GM23338 (cell line): ENCODE results near the gene SCNN1B. TPM values are rescaled to one million over a fixed set of nuclear protein-coding genes. Genes with fewer than 3 reads are reported as not detected.
A peak's percentile ranks its signal among the peaks of the same experiment; 100 is the strongest.

Experiments
- ATAC-seq: fragments of 200-7000 bp; cut with Tn5 transposase; 3 replicates; pipeline ENCODE4 v1.9.1; 2020
- DNase-seq: peaks from one replicate; pipeline ENCODE4 v3.0.0-alpha.2; 2015; ENCODE audit warnings: low spot score
- H2AFZ ChIP-seq: fragments of 200-600 bp; sonication (generic); 2 replicates; pipeline ENCODE4 v1.8.0; 2016; ENCODE audit warnings: antibody characterized with exemption, mild to moderate bottlenecking, moderate library complexity
- H3F3A ChIP-seq: fragments of 200-600 bp; sonication (generic); replicated peaks from 2 replicates; pipeline ENCODE4 v1.8.0; 2017; ENCODE audit warnings: antibody characterized with exemption, mixed run types, low read depth
- H3K27ac ChIP-seq: fragments of 200-600 bp; sonication (generic); 2 replicates; pipeline ENCODE4 v1.6.1; 2016; ENCODE audit warnings: low read depth
- H3K27me3 ChIP-seq: fragments of 200-600 bp; sonication (generic); 2 replicates; pipeline ENCODE4 v1.8.0; 2016; ENCODE audit warnings: mild to moderate bottlenecking, mixed run types, moderate library complexity; ENCODE audit not compliant: insufficient read depth
- H3K36me3 ChIP-seq: fragments of 200-600 bp; sonication (generic); 2 replicates; pipeline ENCODE4 v1.8.0; 2016; ENCODE audit warnings: mild to moderate bottlenecking; ENCODE audit not compliant: insufficient read depth
- H3K4me1 ChIP-seq: fragments of 200-600 bp; sonication (generic); 2 replicates; pipeline ENCODE4 v1.8.0; 2016; ENCODE audit warnings: mild to moderate bottlenecking, moderate library complexity; ENCODE audit not compliant: insufficient read depth
- H3K4me2 ChIP-seq: fragments of 200-600 bp; sonication (generic); 2 replicates; pipeline ENCODE4 v1.7.1; 2017; ENCODE audit warnings: mixed run types
- H3K4me3 ChIP-seq: fragments of 200-600 bp; sonication (generic); 2 replicates; pipeline ENCODE4 v1.6.1; 2016; ENCODE audit warnings: mixed run types
- H3K79me2 ChIP-seq: fragments of 200-600 bp; sonication (generic); replicated peaks from 2 replicates; pipeline ENCODE4 v1.8.0; 2017; ENCODE audit warnings: mild to moderate bottlenecking; ENCODE audit not compliant: insufficient read depth
- H3K9me2 ChIP-seq: fragments of 200-600 bp; sonication (generic); 2 replicates; pipeline ENCODE4 v1.8.0; 2017; ENCODE audit not compliant: insufficient read depth
- H4K20me1 ChIP-seq: fragments of 200-600 bp; sonication (generic); replicated peaks from 2 replicates; pipeline ENCODE4 v1.8.0; 2017; ENCODE audit warnings: mild to moderate bottlenecking; ENCODE audit not compliant: insufficient read depth
- H3K27ac Mint-ChIP-seq: 2 replicates; pipeline ENCODE4 v1.8.0; 2020; ENCODE audit warnings: inconsistent platforms, mild to moderate bottlenecking, moderate library complexity, mixed read lengths
- H3K27me3 Mint-ChIP-seq: 3 replicates; pipeline ENCODE4 v1.8.0; 2022; ENCODE audit warnings: low read depth, mild to moderate bottlenecking, moderate library complexity, mixed read lengths, inconsistent platforms; ENCODE audit not compliant: insufficient read depth, poor library complexity
- H3K36me3 Mint-ChIP-seq: 3 replicates; pipeline ENCODE4 v1.8.0; 2021; ENCODE audit warnings: low read depth, mild to moderate bottlenecking, inconsistent platforms, moderate library complexity, mixed read lengths
- H3K4me1 Mint-ChIP-seq: 3 replicates; pipeline ENCODE4 v1.8.0; 2020; ENCODE audit warnings: mild to moderate bottlenecking, inconsistent platforms, mixed read lengths
- H3K4me3 Mint-ChIP-seq: 3 replicates; pipeline ENCODE4 v1.8.0; 2021; ENCODE audit warnings: moderate library complexity, mild to moderate bottlenecking, inconsistent platforms, mixed read lengths
- H3K9me3 Mint-ChIP-seq: 3 replicates; pipeline ENCODE4 v1.8.0; 2020; ENCODE audit warnings: moderate library complexity, mild to moderate bottlenecking, inconsistent platforms, mixed read lengths
- CREB1 ChIP-seq: fragments of 250-450 bp; sonication (Bioruptor Pico); IDR thresholded peaks from 2 replicates; pipeline ENCODE4 v1.5.0; 2020; ENCODE audit warnings: low read depth, mild to moderate bottlenecking, moderate library complexity
- CTCF ChIP-seq, 2 experiments: fragments of 200-600 bp in 1 of 2; sonication (generic) in 1 of 2; conservative IDR thresholded peaks; 2 replicates each; pipeline versions ENCODE4 v1.5.1 to v1.6.1; 2016 to 2017; ENCODE audit warnings: antibody characterized with exemption in 2 of 2, low read depth in 2 of 2, mild to moderate bottlenecking in 2 of 2, moderate library complexity in 1 of 2
- ETS1 ChIP-seq: IDR thresholded peaks from 2 replicates; pipeline ENCODE4 v1.6.1; 2016; ENCODE audit warnings: antibody characterized with exemption
- EZH2 ChIP-seq: fragments of 200-600 bp; sonication (generic); IDR thresholded peaks from one replicate; pipeline ENCODE4 v1.8.0; 2017; ENCODE audit warnings: antibody characterized with exemption, mild to moderate bottlenecking, low read depth; ENCODE audit not compliant: unreplicated experiment
- JUNB ChIP-seq: IDR thresholded peaks from one replicate; pipeline ENCODE4 v1.6.1; 2016; ENCODE audit warnings: antibody characterized with exemption; ENCODE audit not compliant: unreplicated experiment
- NANOG ChIP-seq: IDR thresholded peaks from 2 replicates; pipeline ENCODE4 v1.6.1; 2016; ENCODE audit warnings: antibody characterized with exemption, borderline replicate concordance
- POLR2AphosphoS5 ChIP-seq: IDR thresholded peaks from 2 replicates; pipeline ENCODE4 v1.6.1; 2016; ENCODE audit warnings: antibody characterized with exemption, low read depth
- STAT1 ChIP-seq: IDR thresholded peaks from one replicate; pipeline ENCODE4 v1.6.1; 2016; ENCODE audit warnings: antibody characterized with exemption; ENCODE audit not compliant: unreplicated experiment
- ZNF331 ChIP-seq: fragments of 250-450 bp; sonication (Bioruptor Pico); IDR thresholded peaks from 2 replicates; pipeline ENCODE4 v1.5.0; 2020; ENCODE audit warnings: low read depth, mild to moderate bottlenecking, moderate library complexity
- polyA plus RNA-seq: library from polyadenylated mRNA; unstranded; fragments of >200 nt; fragmentation: Nextera tagmentation; extraction: Ambion mirVana; gene quantifications from 2 replicates; pipeline ENCODE4 v1.2.1, GENCODE V29; 2016
- total RNA-seq: library from RNA; depleted of rRNA; stranded (reverse); fragments of >200 nt; shearing (Covaris generic); gene quantifications from 2 replicates; pipeline ENCODE4 v1.2.3, GENCODE V29; 2014
- TF ChIP-seq, protein P1 (sequence below): IDR thresholded peaks from one replicate; pipeline ENCODE4 v1.6.1; 2018; ENCODE audit warnings: antibody characterized with exemption; ENCODE audit not compliant: unreplicated experiment

Gene SCNN1B
- total and polyA plus RNA-seq, 2 experiments from 2014 or later, result 0.78 to 1.1 TPM

- H3K27ac Mint-ChIP-seq, result no peak overlapping the region
- Histone ChIP-seq H3K4me1 (peaks cover 12% of the 10 kb centered on the region; the same call in 1 of the 2 replicates), H3K9me2 (no peaks in the 10 kb centered on the region), H3F3A (no peaks in the 10 kb centered on the region), H3K4me3 (no peak overlapping the region), H3K36me3 (no peaks in the 10 kb centered on the region), H3K27ac (no peak overlapping the region), H4K20me1 (no peaks in the 10 kb centered on the region), H3K27me3 (no peaks in the 10 kb centered on the region), H3K4me2 (no peak overlapping the region), H3K79me2 (no peaks in the 10 kb centered on the region), H2AFZ (no peak overlapping the region)
- no peak overlapping the region for H3K4me3 Mint-ChIP-seq
- DNase-seq, result no peak
- peaks cover 11% of the 10 kb centered on the region for H3K27me3 Mint-ChIP-seq
- H3K4me1 Mint-ChIP-seq, result peaks cover 9% of the 10 kb centered on the region
- H3K9me3 Mint-ChIP-seq, result no peaks in the 10 kb centered on the region
- H3K36me3 Mint-ChIP-seq, result no peaks in the 10 kb centered on the region; the same call in 2 of the 3 replicates
- no peak for TF ChIP-seq NANOG
- TF ChIP-seq ZNF331, result no peak
- TF ChIP-seq, protein P1, sequence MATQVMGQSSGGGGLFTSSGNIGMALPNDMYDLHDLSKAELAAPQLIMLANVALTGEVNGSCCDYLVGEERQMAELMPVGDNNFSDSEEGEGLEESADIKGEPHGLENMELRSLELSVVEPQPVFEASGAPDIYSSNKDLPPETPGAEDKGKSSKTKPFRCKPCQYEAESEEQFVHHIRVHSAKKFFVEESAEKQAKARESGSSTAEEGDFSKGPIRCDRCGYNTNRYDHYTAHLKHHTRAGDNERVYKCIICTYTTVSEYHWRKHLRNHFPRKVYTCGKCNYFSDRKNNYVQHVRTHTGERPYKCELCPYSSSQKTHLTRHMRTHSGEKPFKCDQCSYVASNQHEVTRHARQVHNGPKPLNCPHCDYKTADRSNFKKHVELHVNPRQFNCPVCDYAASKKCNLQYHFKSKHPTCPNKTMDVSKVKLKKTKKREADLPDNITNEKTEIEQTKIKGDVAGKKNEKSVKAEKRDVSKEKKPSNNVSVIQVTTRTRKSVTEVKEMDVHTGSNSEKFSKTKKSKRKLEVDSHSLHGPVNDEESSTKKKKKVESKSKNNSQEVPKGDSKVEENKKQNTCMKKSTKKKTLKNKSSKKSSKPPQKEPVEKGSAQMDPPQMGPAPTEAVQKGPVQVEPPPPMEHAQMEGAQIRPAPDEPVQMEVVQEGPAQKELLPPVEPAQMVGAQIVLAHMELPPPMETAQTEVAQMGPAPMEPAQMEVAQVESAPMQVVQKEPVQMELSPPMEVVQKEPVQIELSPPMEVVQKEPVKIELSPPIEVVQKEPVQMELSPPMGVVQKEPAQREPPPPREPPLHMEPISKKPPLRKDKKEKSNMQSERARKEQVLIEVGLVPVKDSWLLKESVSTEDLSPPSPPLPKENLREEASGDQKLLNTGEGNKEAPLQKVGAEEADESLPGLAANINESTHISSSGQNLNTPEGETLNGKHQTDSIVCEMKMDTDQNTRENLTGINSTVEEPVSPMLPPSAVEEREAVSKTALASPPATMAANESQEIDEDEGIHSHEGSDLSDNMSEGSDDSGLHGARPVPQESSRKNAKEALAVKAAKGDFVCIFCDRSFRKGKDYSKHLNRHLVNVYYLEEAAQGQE, result no peak
- no peak for TF ChIP-seq POLR2AphosphoS5
- TF ChIP-seq EZH2, result no peak
- no peak for TF ChIP-seq ETS1
- no peak for TF ChIP-seq CREB1
- no peak for TF ChIP-seq JUNB
- ATAC-seq, result no peak
These were observed 67.3 kb downstream of the SCNN1B start for GRCh38 chr16:23369416-23369815.

- Mint-ChIP-seq H3K27ac (no peak overlapping the region), H3K9me3 (no peaks in the 10 kb centered on the region), H3K36me3 (no peaks in the 10 kb centered on the region; the same call in 2 of the 3 replicates), H3K4me3 (no peak overlapping the region), H3K4me1 (no peaks in the 10 kb centered on the region; the same call in 2 of the 3 replicates), H3K27me3 (peaks cover 6% of the 10 kb centered on the region)
- H3K27ac ChIP-seq, result no peak overlapping the region
- H3K9me2 ChIP-seq, result no peaks in the 10 kb centered on the region
- H3K27me3 ChIP-seq, result no peaks in the 10 kb centered on the region
- TF ChIP-seq CREB1, result no peak
- TF ChIP-seq ETS1, result no peak
- TF ChIP-seq CTCF (conservative IDR thresholded peaks at IDR 0.05; ENCODE audit: low read depth in 2 of 2), result peak; percentile 50 to 59
- TF ChIP-seq, protein P1, result no peak
- no peak for TF ChIP-seq STAT1
- H3F3A ChIP-seq, result no peaks in the 10 kb centered on the region
- H2AFZ ChIP-seq, result no peak overlapping the region
- H3K4me1 ChIP-seq, result no peaks in the 10 kb centered on the region
- no peaks in the 10 kb centered on the region for H3K36me3 ChIP-seq
- H3K4me2 ChIP-seq, result no peak overlapping the region
- no peak overlapping the region for H3K4me3 ChIP-seq
- ATAC-seq, result peak; percentile 43
- no peaks in the 10 kb centered on the region for H3K79me2 ChIP-seq
- no peaks in the 10 kb centered on the region for H4K20me1 ChIP-seq
- peak; percentile 27 for DNase-seq
These were observed 69.3 kb downstream of the SCNN1B start for GRCh38 chr16:23371368-23371767.
